Measurements from ENCODE around the gene TTC33.
A peak's percentile ranks its signal among the peaks of the same experiment; 100 is the strongest.
"Not testable (repeated sequence)": the region's sequence is repeated elsewhere in the genome, so short reads cannot be mapped to it uniquely, and the experiment has no call there.

TTC33 gene

GRCh38 chr5:40734986-40735385 lies 20.8 kb downstream of the TTC33 start:
- Histone ChIP-seq H3K4me2 (ENCODE audit: low read depth, low read length, poor library complexity, severe bottlenecking) (peak overlapping the region; percentile 42), H3K4me1 (ENCODE audit: insufficient read depth, low read length, poor library complexity, severe bottlenecking) (peaks cover 37% of the 10 kb centered on the region), H3K36me3 (ENCODE audit: insufficient read depth, low read length) (peaks cover 7% of the 10 kb centered on the region; the same call in 1 of the 2 replicates), H3K9me2 (replicated peaks; ENCODE audit: low read depth, low read length) (no peaks in the 10 kb centered on the region), H3K9ac (ENCODE audit: low read depth, low read length, poor library complexity, severe bottlenecking) (peak overlapping the region; percentile 11), H3K9me3 (ENCODE audit: insufficient read depth, low read depth, low read length) (peaks cover 5% of the 10 kb centered on the region; the same call in 1 of the 2 replicates), H2AFZ (ENCODE audit: low read length) (no peak overlapping the region), H3K4me3 (ENCODE audit: low read length, poor library complexity, severe bottlenecking) (no peak overlapping the region), H4K20me1 (ENCODE audit: insufficient read depth, low read length, poor library complexity, severe bottlenecking) (no peaks in the 10 kb centered on the region), H3K79me2 (ENCODE audit: insufficient read depth, low read length) (0 out of 2 replicates have a peak, but pooled peaks cover 6% of the 10 kb centered on the region), H3K27me3 (ENCODE audit: insufficient read depth, low read length, poor library complexity, severe bottlenecking) (no peaks in the 10 kb centered on the region), H3F3A (ENCODE audit: low read depth) (no peaks in the 10 kb centered on the region)
- TF ChIP-seq, protein P1, sequence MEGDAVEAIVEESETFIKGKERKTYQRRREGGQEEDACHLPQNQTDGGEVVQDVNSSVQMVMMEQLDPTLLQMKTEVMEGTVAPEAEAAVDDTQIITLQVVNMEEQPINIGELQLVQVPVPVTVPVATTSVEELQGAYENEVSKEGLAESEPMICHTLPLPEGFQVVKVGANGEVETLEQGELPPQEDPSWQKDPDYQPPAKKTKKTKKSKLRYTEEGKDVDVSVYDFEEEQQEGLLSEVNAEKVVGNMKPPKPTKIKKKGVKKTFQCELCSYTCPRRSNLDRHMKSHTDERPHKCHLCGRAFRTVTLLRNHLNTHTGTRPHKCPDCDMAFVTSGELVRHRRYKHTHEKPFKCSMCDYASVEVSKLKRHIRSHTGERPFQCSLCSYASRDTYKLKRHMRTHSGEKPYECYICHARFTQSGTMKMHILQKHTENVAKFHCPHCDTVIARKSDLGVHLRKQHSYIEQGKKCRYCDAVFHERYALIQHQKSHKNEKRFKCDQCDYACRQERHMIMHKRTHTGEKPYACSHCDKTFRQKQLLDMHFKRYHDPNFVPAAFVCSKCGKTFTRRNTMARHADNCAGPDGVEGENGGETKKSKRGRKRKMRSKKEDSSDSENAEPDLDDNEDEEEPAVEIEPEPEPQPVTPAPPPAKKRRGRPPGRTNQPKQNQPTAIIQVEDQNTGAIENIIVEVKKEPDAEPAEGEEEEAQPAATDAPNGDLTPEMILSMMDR (conservative IDR thresholded peaks at IDR 0.05; ENCODE audit: low read length), result no peak
- no peak for TF ChIP-seq EZH2phosphoT487 (IDR thresholded peaks at IDR 0.05; ENCODE audit: borderline replicate concordance)

DNA sequence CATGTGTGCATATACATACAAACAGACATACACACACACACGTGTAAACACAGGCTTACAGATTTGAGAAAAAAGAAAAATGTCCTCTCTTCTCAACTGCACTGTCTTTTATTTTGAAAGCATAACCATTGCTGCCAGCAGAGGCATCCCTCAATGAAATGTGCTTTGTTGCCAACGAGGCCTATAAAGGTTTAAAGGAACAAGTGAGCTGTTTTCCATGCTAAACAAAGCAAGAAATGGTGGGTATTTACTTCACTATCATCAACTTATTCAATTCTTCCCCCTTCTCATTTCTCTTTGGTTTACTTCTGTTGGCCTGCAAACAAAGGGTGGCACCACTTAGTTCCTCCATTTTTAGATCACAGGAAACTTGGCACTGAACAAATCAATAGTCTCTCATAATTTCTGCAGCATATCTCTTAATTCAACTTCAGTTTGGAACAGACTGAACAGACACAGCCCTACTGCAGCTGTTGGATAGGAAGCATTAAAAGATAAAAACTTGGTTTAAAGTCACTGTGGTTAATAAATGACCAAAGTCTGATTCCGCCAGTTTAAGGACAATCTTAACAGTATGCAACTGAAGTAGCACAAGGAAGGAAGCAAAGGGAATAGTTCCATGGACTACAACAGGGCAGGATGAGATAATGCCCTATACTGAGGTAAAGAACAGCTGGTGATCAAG lies 21.7 kb downstream of the TTC33 start:
- 0 out of 2 replicates have a peak, but pooled peaks cover 6% of the 10 kb centered on the region for H3K79me2 ChIP-seq (ENCODE audit: insufficient read depth, low read length)
- H3K36me3 ChIP-seq (ENCODE audit: insufficient read depth, low read length), result peaks cover under 1% of the 10 kb centered on the region; the same call in 1 of the 2 replicates

DNA sequence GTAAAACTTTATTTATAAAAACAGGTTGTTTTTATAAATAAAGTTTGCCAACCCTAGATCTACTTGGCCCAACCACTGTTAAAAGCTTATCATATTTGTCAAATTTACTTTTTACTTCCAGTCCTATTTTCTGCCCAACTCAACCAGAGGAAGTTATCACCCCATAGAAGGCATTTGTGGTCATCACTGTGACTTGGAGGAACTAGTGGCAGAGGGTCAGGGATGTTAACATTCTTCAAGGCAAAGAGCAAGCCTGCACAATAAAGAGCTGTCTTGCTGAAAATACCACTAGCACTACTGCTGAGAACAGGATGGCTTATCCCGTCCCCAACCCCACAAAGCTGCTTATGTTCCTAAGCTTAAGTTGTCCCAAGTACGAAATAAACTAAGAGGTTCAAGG lies 22.3 kb downstream of the TTC33 start:
- Histone ChIP-seq H3K4me2 (ENCODE audit: low read depth, low read length, poor library complexity, severe bottlenecking) (peak overlapping the region; percentile 42), H3K27me3 (ENCODE audit: insufficient read depth, low read length, poor library complexity, severe bottlenecking) (no peaks in the 10 kb centered on the region)
- TF ChIP-seq, protein P1 (conservative IDR thresholded peaks at IDR 0.05; ENCODE audit: low read length), result no peak
- TF ChIP-seq EZH2phosphoT487 (IDR thresholded peaks at IDR 0.05; ENCODE audit: borderline replicate concordance), result no peak

More for the DNA sequence above, 21.7 kb downstream of the TTC33 start:
- Histone ChIP-seq H3K9ac (ENCODE audit: low read depth, low read length, poor library complexity, severe bottlenecking) (no peak overlapping the region), H3K9me3 (ENCODE audit: insufficient read depth, low read depth, low read length) (peaks cover 5% of the 10 kb centered on the region; the same call in 1 of the 2 replicates), H3K4me3 (ENCODE audit: low read length, poor library complexity, severe bottlenecking) (peak overlapping the region; percentile 0), H3F3A (ENCODE audit: low read depth) (no peaks in the 10 kb centered on the region), H3K27me3 (ENCODE audit: insufficient read depth, low read length, poor library complexity, severe bottlenecking) (no peaks in the 10 kb centered on the region), H3K4me1 (ENCODE audit: insufficient read depth, low read length, poor library complexity, severe bottlenecking) (peaks cover 37% of the 10 kb centered on the region), H3K4me2 (ENCODE audit: low read depth, low read length, poor library complexity, severe bottlenecking) (peak overlapping the region; percentile 42), H4K20me1 (ENCODE audit: insufficient read depth, low read length, poor library complexity, severe bottlenecking) (no peaks in the 10 kb centered on the region), H2AFZ (ENCODE audit: low read length) (no peak overlapping the region), H3K9me2 (replicated peaks; ENCODE audit: low read depth, low read length) (no peaks in the 10 kb centered on the region)
- TF ChIP-seq EZH2phosphoT487 (IDR thresholded peaks at IDR 0.05; ENCODE audit: borderline replicate concordance), result no peak
- TF ChIP-seq, protein P1 (conservative IDR thresholded peaks at IDR 0.05; ENCODE audit: low read length), result 0 out of 2 replicates have a peak, but pooled peaks have one; percentile 13

DNA sequence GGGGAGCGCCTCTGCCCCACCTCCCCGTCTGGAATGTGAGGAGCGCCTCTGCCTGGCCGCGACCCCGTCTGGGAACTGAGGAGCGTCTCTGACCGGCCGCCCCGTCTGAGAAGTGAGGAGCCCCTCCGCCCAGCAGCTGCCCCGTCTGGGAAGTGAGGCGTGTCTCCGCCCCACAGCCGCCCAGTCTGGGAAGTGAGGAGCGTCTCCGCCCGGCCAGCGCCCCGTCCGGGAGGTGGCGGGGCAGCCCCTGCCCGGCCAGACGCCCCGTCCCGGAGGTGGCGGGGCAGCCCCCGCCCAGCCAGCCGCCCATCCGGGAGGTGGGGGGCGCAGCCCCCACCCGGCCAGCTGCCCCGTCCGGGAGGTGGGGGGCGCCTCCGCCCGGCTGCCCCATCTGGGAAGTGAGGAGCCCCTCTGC lies 33.3 kb downstream of the TTC33 start:
- H3K4me1 ChIP-seq (ENCODE audit: insufficient read depth, low read length, poor library complexity, severe bottlenecking); H3K4me3 ChIP-seq (ENCODE audit: low read length, poor library complexity, severe bottlenecking); H3K27me3 ChIP-seq (ENCODE audit: insufficient read depth, low read length, poor library complexity, severe bottlenecking); H3K4me2 ChIP-seq (ENCODE audit: low read depth, low read length, poor library complexity, severe bottlenecking); H3K9ac ChIP-seq (ENCODE audit: low read depth, low read length, poor library complexity, severe bottlenecking); H3K9me2 ChIP-seq (replicated peaks; ENCODE audit: low read depth, low read length); H4K20me1 ChIP-seq (ENCODE audit: insufficient read depth, low read length, poor library complexity, severe bottlenecking); H3F3A ChIP-seq (ENCODE audit: low read depth); H2AFZ ChIP-seq (ENCODE audit: low read length); H3K79me2 ChIP-seq (ENCODE audit: insufficient read depth, low read length); H3K9me3 ChIP-seq (ENCODE audit: insufficient read depth, low read depth, low read length): not testable (repeated sequence)
- H3K36me3 ChIP-seq (ENCODE audit: insufficient read depth, low read length), result peaks cover 16% of the 10 kb centered on the region; the same call in 1 of the 2 replicates

More for the DNA sequence above, 22.3 kb downstream of the TTC33 start:
- Histone ChIP-seq H3F3A (ENCODE audit: low read depth) (no peaks in the 10 kb centered on the region), H4K20me1 (ENCODE audit: insufficient read depth, low read length, poor library complexity, severe bottlenecking) (no peaks in the 10 kb centered on the region), H2AFZ (ENCODE audit: low read length) (no peak overlapping the region), H3K4me1 (ENCODE audit: insufficient read depth, low read length, poor library complexity, severe bottlenecking) (peaks cover 37% of the 10 kb centered on the region), H3K9me3 (ENCODE audit: insufficient read depth, low read depth, low read length) (no peaks in the 10 kb centered on the region), H3K9me2 (replicated peaks; ENCODE audit: low read depth, low read length) (no peaks in the 10 kb centered on the region), H3K79me2 (ENCODE audit: insufficient read depth, low read length) (0 out of 2 replicates have a peak, but pooled peaks cover 6% of the 10 kb centered on the region), H3K9ac (ENCODE audit: low read depth, low read length, poor library complexity, severe bottlenecking) (no peak overlapping the region), H3K36me3 (ENCODE audit: insufficient read depth, low read length) (no peaks in the 10 kb centered on the region; the same call in 1 of the 2 replicates), H3K4me3 (ENCODE audit: low read length, poor library complexity, severe bottlenecking) (peak overlapping the region; percentile 0)
